ENCODE measurements around the gene ROR2. TPM values are rescaled to one million over a fixed set of nuclear protein-coding genes. Genes with fewer than 3 reads are reported as not detected.

ROR2 gene
- total and polyA plus RNA-seq, 2 of the 8 experiments (the other 6 are each of a cell fraction or from before 2014, with no cell fraction given): 2.7 to 4.3 TPM

DNA sequence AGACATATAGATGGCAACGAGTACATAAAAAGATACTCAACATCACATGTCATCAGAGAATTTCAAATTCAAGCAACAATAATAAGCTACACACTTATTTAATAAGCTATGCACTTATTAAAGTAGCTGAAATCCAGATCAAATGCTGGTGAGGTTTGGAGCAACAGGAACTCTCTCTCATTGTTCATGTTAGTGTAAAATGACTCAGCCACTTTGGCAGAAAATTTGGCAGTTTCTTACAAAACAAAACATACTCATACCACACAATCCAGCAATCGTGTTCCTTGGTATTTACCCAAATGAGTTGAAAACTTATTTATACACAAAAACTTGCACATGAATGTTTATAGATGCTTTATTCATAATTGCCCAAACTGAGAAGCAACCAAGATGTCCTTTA is 394.9 kb downstream of the ROR2 start:
- FAIRE-seq (no peak), DNase-seq (ENCODE audit: low read depth in 1 of 2, low spot score in 2 of 2) (no peak)
- Histone ChIP-seq H2BK12ac (ENCODE audit: low read depth, low read length) (no peak overlapping the region), H4K91ac (replicated peaks; ENCODE audit: insufficient read length, low read length) (no peak overlapping the region), H2AK5ac (ENCODE audit: low read depth, low read length) (no peak overlapping the region), H3K4ac (replicated peaks; ENCODE audit: insufficient read length, low read depth, low read length) (no peak overlapping the region), H3K36me3 (ENCODE audit: control insufficient read depth in 2 of 4, insufficient read depth in 4 of 4, low read length in 3 of 4) (no peaks in the 10 kb centered on the region), H4K5ac (ENCODE audit: insufficient read length, low read depth, low read length) (no peak overlapping the region), H3K14ac (ENCODE audit: insufficient read length) (no peak overlapping the region), H2BK15ac (ENCODE audit: low read length) (no peak overlapping the region), H3K23ac (ENCODE audit: insufficient read length) (no peak overlapping the region), H3K9ac (replicated peaks in 1 of 4; ENCODE audit: extremely low read depth in 1 of 4, low read depth in 3 of 4, low read length in 3 of 4) (no peak overlapping the region), H3K79me2 (ENCODE audit: control insufficient read depth in 1 of 2, insufficient read depth in 2 of 2, low read length in 2 of 2) (no peaks in the 10 kb centered on the region), H3K56ac (replicated peaks; ENCODE audit: insufficient read length, low read depth, low read length) (no peak overlapping the region), H3K23me2 (ENCODE audit: low read depth, low read length) (no peaks in the 10 kb centered on the region), H3K4me1 (replicated peaks in 1 of 4; ENCODE audit: control insufficient read depth in 3 of 4, insufficient read depth in 4 of 4, low read length in 3 of 4) (no peaks in the 10 kb centered on the region; a peak in 3 of 7 replicates), H3K27me3 (replicated peaks in 1 of 4; ENCODE audit: control insufficient read depth in 3 of 4, extremely low read depth in 1 of 4, insufficient read depth in 3 of 4, low read length in 3 of 4) (no peaks in the 10 kb centered on the region), H2BK5ac (ENCODE audit: low read depth, low read length) (no peak overlapping the region), H4K8ac (ENCODE audit: extremely low read depth, insufficient read depth, low read length) (no peak overlapping the region), H3K9me3 (ENCODE audit: insufficient read depth in 2 of 2, low read depth in 1 of 2, low read length in 1 of 2) (no peaks in the 10 kb centered on the region), H4K20me1 (replicated peaks in 1 of 2; ENCODE audit: control insufficient read depth in 1 of 2, insufficient read depth in 2 of 2, low read length in 2 of 2) (no peaks in the 10 kb centered on the region), H2BK120ac (replicated peaks; ENCODE audit: low read depth, low read length) (no peak overlapping the region), H3K4me2 (ENCODE audit: insufficient read depth in 1 of 2, low read depth in 2 of 2, low read length in 2 of 2) (no peak overlapping the region), H2BK20ac (ENCODE audit: low read length) (no peak overlapping the region), H3K18ac (ENCODE audit: extremely low read depth, low read length) (no peak overlapping the region), H2AFZ (ENCODE audit: low read length) (no peak overlapping the region), H3K4me3 (ENCODE audit: extremely low read depth in 1 of 4, insufficient read depth in 2 of 4, low read depth in 3 of 4, low read length in 4 of 4) (no peak overlapping the region), H3K79me1 (ENCODE audit: low read depth, low read length) (no peaks in the 10 kb centered on the region), H3K27ac (ENCODE audit: low read depth, low read length) (no peak overlapping the region)
- ChIA-PET CTCF (ENCODE audit: partially characterized antibody) (interaction anchor here (0.6 kb wide), 2 partner anchors 342 to 570 kb away, joined by 3 read pairs; no protein-coding TSS in a partner anchor), POLR2A (ENCODE audit: partially characterized antibody) (no interaction called here)
- no peak for TF ChIP-seq TBP (IDR thresholded peaks at IDR 0.05; ENCODE audit: low read depth, low read length)
- TF ChIP-seq, protein P1, sequence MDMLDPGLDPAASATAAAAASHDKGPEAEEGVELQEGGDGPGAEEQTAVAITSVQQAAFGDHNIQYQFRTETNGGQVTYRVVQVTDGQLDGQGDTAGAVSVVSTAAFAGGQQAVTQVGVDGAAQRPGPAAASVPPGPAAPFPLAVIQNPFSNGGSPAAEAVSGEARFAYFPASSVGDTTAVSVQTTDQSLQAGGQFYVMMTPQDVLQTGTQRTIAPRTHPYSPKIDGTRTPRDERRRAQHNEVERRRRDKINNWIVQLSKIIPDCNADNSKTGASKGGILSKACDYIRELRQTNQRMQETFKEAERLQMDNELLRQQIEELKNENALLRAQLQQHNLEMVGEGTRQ (IDR thresholded peaks at IDR 0.05; ENCODE audit: low read length): no peak
- TF ChIP-seq KDM1A (IDR thresholded peaks at IDR 0.05; ENCODE audit: borderline replicate concordance, low read length): no peak
- no peak for TF ChIP-seq CREB1 (IDR thresholded peaks at IDR 0.05)
- 89% methylated on average over 2 of the region's 2 CpGs; no CpG with 5 or more reads in 1 of the 2 experiments for WGBS, 2 experiments (ENCODE audit: extremely low coverage in 1 of 2, insufficient coverage in 1 of 2, insufficient read length in 1 of 2, insufficient replicate concordance in 2 of 2, low coverage in 1 of 2, low lambda C conversion rate in 2 of 2, missing lambda C conversion rate in 1 of 2)

Measured in H1 (cell line).